ENCODE results near the gene DIAPH1.

- TF ChIP-seq CTCF (IDR thresholded peaks at IDR 0.05; ENCODE audit: low read depth, low read length, missing input control) (peak; percentile 89), TAF1 (conservative IDR thresholded peaks at IDR 0.05) (no peak), REST (IDR thresholded peaks at IDR 0.05) (no peak)
Observed at GRCh38 chr5:141664733-141665461, 46.1 kb upstream of the DIAPH1 start.

Measured in liver (tissue), 3 donors.